CD4-positive, alpha-beta T cell treated with Interleukin-6 at 100 ng/mL for 8 hours (primary cell): ENCODE results near the gene CD84.
"Not testable (repeated sequence)": the region's sequence is repeated elsewhere in the genome, so short reads cannot be mapped to it uniquely, and the experiment has no call there.

Source experiments
- DNase-seq: peaks from one replicate; pipeline ENCODE4 v3.0.0-alpha.2; 2020; ENCODE audit warnings: mixed read lengths, low spot score

Gene CD84

GRCh38 chr1:160608941-160609340, 29.6 kb upstream of the CD84 start:
- no peak for DNase-seq

GRCh38 chr1:160608514-160608913, 29.2 kb upstream of the CD84 start:
- DNase-seq, result no peak

- no peak for DNase-seq
Measured at GRCh38 chr1:160608057-160608456, 28.8 kb upstream of the CD84 start.

- no peak for DNase-seq
Measured at GRCh38 chr1:160607672-160608032, 28.4 kb upstream of the CD84 start.

- DNase-seq, result peak; percentile 83
Measured at GRCh38 chr1:160607011-160607671, 27.8 kb upstream of the CD84 start.

- no peak for DNase-seq
Measured at GRCh38 chr1:160606611-160607010, 27.3 kb upstream of the CD84 start.

GRCh38 chr1:160605792-160606479, 26.6 kb upstream of the CD84 start:
- no peak for DNase-seq

GRCh38 chr1:160605205-160605604, 25.9 kb upstream of the CD84 start:
- no peak for DNase-seq

GRCh38 chr1:160597705-160598104, 18.4 kb upstream of the CD84 start:
- no peak for DNase-seq

GRCh38 chr1:160597051-160597450, 17.8 kb upstream of the CD84 start:
- DNase-seq, result no peak

GRCh38 chr1:160590488-160590887, 11.2 kb upstream of the CD84 start:
- DNase-seq, result no peak

- DNase-seq, result no peak
Measured at GRCh38 chr1:160588468-160588867, 9.2 kb upstream of the CD84 start.

GRCh38 chr1:160584784-160585183, 5.5 kb upstream of the CD84 start:
- no peak for DNase-seq

GRCh38 chr1:160582976-160583375, 3.7 kb upstream of the CD84 start:
- not testable (repeated sequence) for DNase-seq

- DNase-seq, result no peak
Measured at GRCh38 chr1:160581961-160582360, 2.7 kb upstream of the CD84 start.

- no peak for DNase-seq
Measured at GRCh38 chr1:160580221-160580812, 1.0 kb upstream of the CD84 start.

GRCh38 chr1:160578525-160579191, 638 bp downstream of the CD84 start:
- DNase-seq, result no peak

- DNase-seq, result no peak
Measured at GRCh38 chr1:160578175-160578524, 1.1 kb downstream of the CD84 start.

GRCh38 chr1:160577671-160578070, 1.6 kb downstream of the CD84 start:
- DNase-seq, result no peak

GRCh38 chr1:160576884-160577283, 2.4 kb downstream of the CD84 start:
- no peak for DNase-seq

GRCh38 chr1:160576390-160576789, 2.9 kb downstream of the CD84 start:
- DNase-seq, result peak; percentile 38

GRCh38 chr1:160575112-160575664, 4.1 kb downstream of the CD84 start:
- DNase-seq, result peak; percentile 30

GRCh38 chr1:160570840-160571239, 8.5 kb downstream of the CD84 start:
- DNase-seq, result no peak
